BJ (cell line): ENCODE data around the gene OR2S2. TPM values are rescaled to one million over a fixed set of nuclear protein-coding genes. Genes with fewer than 3 reads are reported as not detected.

ENCODE experiments used
- CTCF ChIA-PET: fragments of 350-600 bp; formaldehyde crosslinking; extraction: SDS; loops from one replicate; lab custom pipeline; 2021; ENCODE audit warnings: antibody characterized with exemption, inconsistent platforms; lab: Yijun Ruan, JAX
- POLR2A ChIA-PET: fragments of 300-600 bp; sonication (Branson Sonifier 250); formaldehyde crosslinking; extraction: SDS; loops from one replicate; lab custom pipeline; 2021; ENCODE audit warnings: antibody characterized with exemption; lab: Charles Lee
- DNase-seq: peaks from one replicate; pipeline ENCODE4 v3.0.0-alpha.2; 2011; ENCODE audit warnings: low read depth
- H3K27me3 ChIP-seq: 2 replicates; pipeline ENCODE4 v1.6.0; 2011; ENCODE audit warnings: low read length; ENCODE audit not compliant: control insufficient read depth, insufficient read depth
- H3K36me3 ChIP-seq: 2 replicates; pipeline ENCODE4 v1.5.1; 2011; ENCODE audit warnings: low read length; ENCODE audit not compliant: control insufficient read depth, insufficient read depth
- H3K4me3 ChIP-seq: 2 replicates; pipeline ENCODE4 v1.5.1; 2011; ENCODE audit warnings: low read depth, mild to moderate bottlenecking, control low read depth, low read length
- CTCF ChIP-seq: IDR thresholded peaks from 2 replicates; pipeline ENCODE4 v1.5.1; 2011; ENCODE audit warnings: low read depth, mild to moderate bottlenecking, control low read depth, inconsistent platforms, low read length, moderate library complexity; ENCODE audit not compliant: insufficient read depth
- polyA minus RNA-seq: library from RNA; depleted of rRNA, polyadenylated mRNA; stranded (reverse); fragments of >200 nt; gene quantifications from 2 replicates; pipeline ENCODE4 v1.2.3, GENCODE V29; 2011; rRNA and poly(A)+ RNA removed
- polyA plus RNA-seq: library from polyadenylated mRNA; depleted of rRNA; stranded (reverse); fragments of >200 nt; gene quantifications from 2 replicates; pipeline ENCODE4 v1.2.3, GENCODE V29; 2011; rRNA removed

The OR2S2 gene
- 0.33 and 0.53 TPM in 2 replicates for polyA plus RNA-seq
- 1.1 and 2.0 TPM in 2 replicates for polyA minus RNA-seq

- Histone ChIP-seq H3K4me3 (no peak within 1 kb of the TSS), H3K36me3 (no peaks in the 10 kb centered on the region), H3K27me3 (no peaks in the 10 kb centered on the region)
- no peak for DNase-seq
- ChIA-PET POLR2A (no interaction called here), CTCF (interaction anchor here (0.6 to 7.5 kb wide), 8 partner anchors 12 to 371 kb away, joined by 3 to 87 read pairs (median 5); no protein-coding TSS in a partner anchor)
- TF ChIP-seq CTCF = no peak
These were observed at the start of gene OR2S2 for GRCh38 chr9:35958104-35958837. TSS of gene OR2S2 (minus strand) at chr9:35958154. CDS start at chr9:35958098, 56 bp downstream.

- DNase-seq = no peak
- H3K27me3 ChIP-seq = peaks cover 1% of the 10 kb centered on the region
- no peaks in the 10 kb centered on the region for H3K36me3 ChIP-seq
- POLR2A ChIA-PET = interaction anchor here (0.6 kb wide), 1 partner anchor 69 kb away, joined by 3 read pairs; no protein-coding TSS in a partner anchor
- CTCF ChIA-PET = interaction anchor here (0.6 to 7.1 kb wide), 22 partner anchors 7 to 326 kb away, joined by 3 to 144 read pairs (median 13); partner anchors contain the start of gene OR2S2
- TF ChIP-seq CTCF = no peak
- no peak overlapping the region for H3K4me3 ChIP-seq
These were observed 49.4 kb upstream of the OR2S2 start for GRCh38 chr9:36007316-36007708.

GRCh38 chr9:36006549-36007315 lies 48.8 kb upstream of the OR2S2 start:
- H3K4me3 ChIP-seq = no peak overlapping the region
- no peaks in the 10 kb centered on the region for H3K36me3 ChIP-seq
- DNase-seq = no peak
- CTCF ChIA-PET = interaction anchor here (0.6 to 7.1 kb wide), 20 partner anchors 10 to 327 kb away, joined by 3 to 144 read pairs (median 13); partner anchors contain the start of gene OR2S2
- no peak for TF ChIP-seq CTCF
- peaks cover 2% of the 10 kb centered on the region for H3K27me3 ChIP-seq
- POLR2A ChIA-PET = interaction anchor here (0.6 kb wide), 1 partner anchor 70 kb away, joined by 3 read pairs; no protein-coding TSS in a partner anchor

GRCh38 chr9:36005891-36006290 lies 47.9 kb upstream of the OR2S2 start:
- POLR2A ChIA-PET = no interaction called here
- TF ChIP-seq CTCF = no peak
- no peak overlapping the region for H3K4me3 ChIP-seq
- peaks cover 2% of the 10 kb centered on the region for H3K27me3 ChIP-seq
- CTCF ChIA-PET = interaction anchor here (1.2 to 7.1 kb wide), 4 partner anchors 10 to 103 kb away, joined by 3 to 87 read pairs (median 8); partner anchors contain the start of gene OR2S2
- DNase-seq = no peak
- no peaks in the 10 kb centered on the region for H3K36me3 ChIP-seq
